ENCODE measurements around the gene SLC30A10.
"Not testable (repeated sequence)": the region's sequence is repeated elsewhere in the genome, so short reads cannot be mapped to it uniquely, and the experiment has no call there.

Gene SLC30A10

GRCh38 chr1:219927956-219928790 is at the start of gene SLC30A10:
TSS of gene SLC30A10 (minus strand) at chr1:219928557. CDS start at chr1:219928440, 117 bp downstream.
- DNase-seq (ENCODE audit: low spot score): peak; percentile 51

GRCh38 chr1:219973213-219973612 is 44.9 kb upstream of the SLC30A10 start:
- DNase-seq (ENCODE audit: low spot score): no peak

GRCh38 chr1:219967361-219967760 is 39.0 kb upstream of the SLC30A10 start:
- DNase-seq (ENCODE audit: low spot score): no peak

- no peak for DNase-seq (ENCODE audit: low spot score)
These were observed 37.7 kb upstream of the SLC30A10 start for GRCh38 chr1:219966071-219966349.

- no peak for DNase-seq (ENCODE audit: low spot score)
These were observed 37.1 kb upstream of the SLC30A10 start for GRCh38 chr1:219965285-219966070.

GRCh38 chr1:219963432-219963831 is 35.1 kb upstream of the SLC30A10 start:
- no peak for DNase-seq (ENCODE audit: low spot score)

- DNase-seq (ENCODE audit: low spot score): no peak
These were observed 33.3 kb upstream of the SLC30A10 start for GRCh38 chr1:219961684-219962083.

GRCh38 chr1:219959540-219960203 is 31.3 kb upstream of the SLC30A10 start:
- no peak for DNase-seq (ENCODE audit: low spot score)

- DNase-seq (ENCODE audit: low spot score): no peak
These were observed 30.6 kb upstream of the SLC30A10 start for GRCh38 chr1:219958875-219959417.

- no peak for DNase-seq (ENCODE audit: low spot score)
These were observed 26.5 kb upstream of the SLC30A10 start for GRCh38 chr1:219954736-219955421.

- DNase-seq (ENCODE audit: low spot score): no peak
These were observed 25.7 kb upstream of the SLC30A10 start for GRCh38 chr1:219954052-219954451.

GRCh38 chr1:219952361-219952760 is 24.0 kb upstream of the SLC30A10 start:
- DNase-seq (ENCODE audit: low spot score): no peak

GRCh38 chr1:219949227-219949626 is 20.9 kb upstream of the SLC30A10 start:
- not testable (repeated sequence) for DNase-seq (ENCODE audit: low spot score)

- not testable (repeated sequence) for DNase-seq (ENCODE audit: low spot score)
These were observed 20.4 kb upstream of the SLC30A10 start for GRCh38 chr1:219948766-219949165.

GRCh38 chr1:219945795-219946194 is 17.4 kb upstream of the SLC30A10 start:
- no peak for DNase-seq (ENCODE audit: low spot score)

- no peak for DNase-seq (ENCODE audit: low spot score)
These were observed 13.1 kb upstream of the SLC30A10 start for GRCh38 chr1:219941179-219942118.

GRCh38 chr1:219940707-219941106 is 12.3 kb upstream of the SLC30A10 start:
- DNase-seq (ENCODE audit: low spot score): no peak

GRCh38 chr1:219938706-219939105 is 10.3 kb upstream of the SLC30A10 start:
- no peak for DNase-seq (ENCODE audit: low spot score)

- DNase-seq (ENCODE audit: low spot score): not testable (repeated sequence)
These were observed 5.4 kb upstream of the SLC30A10 start for GRCh38 chr1:219933763-219934162.

GRCh38 chr1:219931033-219931432 is 2.7 kb upstream of the SLC30A10 start:
- no peak for DNase-seq (ENCODE audit: low spot score)

- DNase-seq (ENCODE audit: low spot score): no peak
These were observed 398 bp upstream of the SLC30A10 start for GRCh38 chr1:219928791-219929118.

Data from AG08396 (cell line).